GM23248 (cell line): ENCODE results near the gene RWDD4.

Experiments used
- EZH2 ChIP-seq: fragments of 200-600 bp; sonication (generic); IDR thresholded peaks from 2 replicates; pipeline ENCODE4 v1.6.1; 2018; ENCODE audit warnings: antibody characterized with exemption, mild to moderate bottlenecking; ENCODE audit not compliant: insufficient read depth, poor library complexity, severe bottlenecking
- EZH2phosphoT487 ChIP-seq: fragments of 200-600 bp; sonication (generic); IDR thresholded peaks from 2 replicates; pipeline ENCODE4 v1.6.1; 2018; ENCODE audit warnings: antibody characterized with exemption, moderate library complexity, mild to moderate bottlenecking, low read depth; ENCODE audit not compliant: insufficient read depth

- no peak for TF ChIP-seq EZH2
- TF ChIP-seq EZH2phosphoT487: no peak
These were observed 25.2 kb downstream of the RWDD4 start for GRCh38 chr4:183633476-183634400.
